HG03469 (cell line): ENCODE measurements around the gene FOS.
"Not testable (repeated sequence)": the region's sequence is repeated elsewhere in the genome, so short reads cannot be mapped to it uniquely, and the experiment has no call there.

Experiments used
- ATAC-seq: cut with Tn5 transposase; IDR thresholded peaks from one replicate; pipeline ENCODE4 v1.9.1; 2021; ENCODE audit warnings: mild to moderate bottlenecking, moderate library complexity, moderate number of reproducible peaks; ENCODE audit not compliant: unreplicated experiment

Gene FOS

GRCh38 chr14:75278422-75279152 is at the start of gene FOS:
TSS of gene FOS (plus strand) at chr14:75278828. CDS start at chr14:75278983, 155 bp downstream.
- peak; percentile 39 for ATAC-seq

- no peak for ATAC-seq
Measured at GRCh38 chr14:75229661-75230139, 48.9 kb upstream of the FOS start.

- peak; percentile 59 for ATAC-seq
Measured at GRCh38 chr14:75230140-75230792, 48.4 kb upstream of the FOS start.

- ATAC-seq, result peak; percentile 40
Measured at GRCh38 chr14:75231320-75231719, 47.3 kb upstream of the FOS start.

GRCh38 chr14:75232191-75232590 is 46.4 kb upstream of the FOS start:
- no peak for ATAC-seq

- ATAC-seq, result no peak
Measured at GRCh38 chr14:75232597-75232996, 46.0 kb upstream of the FOS start.

GRCh38 chr14:75234173-75235115 is 44.2 kb upstream of the FOS start:
- ATAC-seq, result no peak

GRCh38 chr14:75235198-75235597 is 43.4 kb upstream of the FOS start:
- ATAC-seq, result not testable (repeated sequence)

- ATAC-seq, result no peak
Measured at GRCh38 chr14:75236467-75236866, 42.2 kb upstream of the FOS start.

- ATAC-seq, result no peak
Measured at GRCh38 chr14:75236901-75237419, 41.7 kb upstream of the FOS start.

- no peak for ATAC-seq
Measured at GRCh38 chr14:75238756-75239455, 39.7 kb upstream of the FOS start.

GRCh38 chr14:75240781-75241180 is 37.8 kb upstream of the FOS start:
- no peak for ATAC-seq

GRCh38 chr14:75242546-75243273 is 35.9 kb upstream of the FOS start:
- no peak for ATAC-seq

- ATAC-seq, result no peak
Measured at GRCh38 chr14:75244121-75244520, 34.5 kb upstream of the FOS start.

- ATAC-seq, result no peak
Measured at GRCh38 chr14:75246546-75247285, 31.9 kb upstream of the FOS start.

GRCh38 chr14:75247286-75247922 is 31.2 kb upstream of the FOS start:
- no peak for ATAC-seq

GRCh38 chr14:75247939-75248338 is 30.7 kb upstream of the FOS start:
- no peak for ATAC-seq

GRCh38 chr14:75249251-75249957 is 29.2 kb upstream of the FOS start:
- peak; percentile 74 for ATAC-seq
